GM10847 (cell line): ENCODE results near the gene ADGRG6.

ENCODE experiments used
- POLR2A ChIP-seq: IDR thresholded peaks from 2 replicates; pipeline ENCODE4 v1.6.1; 2011; ENCODE audit not compliant: insufficient read length; ENCODE audit errors: extremely low read depth

Gene ADGRG6

GRCh38 chr6:142387997-142388815 is 86.4 kb downstream of the ADGRG6 start:
- no peak for TF ChIP-seq POLR2A

DNA sequence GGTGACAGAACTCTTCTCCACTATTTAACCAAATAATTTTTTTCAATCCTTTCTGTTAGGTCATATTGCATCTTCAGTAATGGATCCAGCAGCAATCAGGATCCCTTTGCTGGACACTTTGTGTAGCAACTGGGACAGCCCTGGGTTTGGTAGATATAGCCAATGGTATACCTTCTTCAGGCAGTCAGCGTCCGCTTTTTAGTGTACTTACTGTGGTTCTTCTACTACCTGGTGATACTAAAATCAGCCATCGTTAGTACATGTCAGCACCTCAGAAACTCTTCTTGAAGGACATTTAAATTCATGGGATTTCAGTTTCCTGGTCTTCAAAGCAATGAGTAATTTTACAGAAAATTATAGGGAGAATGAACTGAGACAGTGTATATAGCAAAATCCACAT is 93.5 kb downstream of the ADGRG6 start:
- TF ChIP-seq POLR2A: no peak

DNA sequence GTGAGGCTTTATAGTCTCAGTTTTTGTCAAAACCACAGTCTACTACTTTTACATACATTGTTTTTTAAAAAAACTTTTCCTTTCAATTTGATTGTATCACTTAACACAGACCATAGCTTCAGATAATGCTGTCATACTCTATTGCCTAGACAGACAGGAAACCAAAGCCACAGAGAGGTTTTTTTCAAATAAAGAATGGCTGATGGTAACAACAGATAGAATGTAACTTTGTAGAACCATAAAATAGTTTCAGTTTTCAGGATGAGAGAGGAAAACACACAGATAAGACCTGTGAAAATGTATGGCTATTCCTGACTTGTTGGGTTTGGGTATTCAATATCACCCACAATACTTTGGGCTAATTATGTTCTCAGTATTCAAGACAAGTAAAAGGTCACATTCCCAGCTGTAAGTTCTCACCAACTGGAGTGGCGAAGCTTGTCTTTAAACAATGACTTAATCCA is 94.0 kb downstream of the ADGRG6 start:
- TF ChIP-seq POLR2A: no peak

DNA sequence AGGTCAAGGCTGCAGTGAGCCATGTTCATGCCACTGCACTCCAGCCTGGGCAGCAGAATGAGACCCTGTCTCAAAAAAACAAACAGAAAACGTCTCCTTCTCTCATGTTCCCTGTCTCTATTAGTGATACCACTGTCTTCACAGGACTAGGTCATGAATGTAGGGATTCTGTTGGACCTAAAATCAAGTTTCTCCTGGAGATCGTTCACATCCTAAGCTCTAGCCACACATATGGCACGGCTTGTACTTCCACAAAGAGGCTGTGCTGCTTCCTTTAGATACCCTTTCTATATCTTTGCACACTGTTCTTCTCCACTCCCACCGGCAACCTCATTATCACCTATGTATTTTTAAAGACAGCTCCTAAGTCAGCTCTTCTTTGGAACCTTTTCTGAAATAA is 96.5 kb downstream of the ADGRG6 start:
- TF ChIP-seq POLR2A: no peak

DNA sequence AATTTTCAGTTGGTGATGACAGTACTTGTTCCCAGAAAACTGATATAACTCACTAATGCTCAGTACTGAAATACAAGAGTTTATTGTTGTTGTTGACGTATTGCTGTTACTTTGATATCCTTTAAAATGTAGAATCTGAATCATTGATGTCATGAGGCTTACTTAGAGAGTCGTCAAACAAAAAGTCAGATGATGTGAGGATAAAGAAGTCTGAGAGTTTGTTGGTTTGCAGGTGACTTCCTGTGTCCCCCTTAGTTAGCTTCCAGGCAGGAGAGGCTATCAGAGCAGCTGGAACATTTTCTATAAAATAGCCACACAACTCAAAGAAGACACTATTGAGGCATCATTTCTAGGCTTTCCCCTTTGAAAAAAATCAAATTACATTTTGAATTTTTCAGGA is 97.9 kb downstream of the ADGRG6 start:
- no peak for TF ChIP-seq POLR2A

GRCh38 chr6:142400495-142400894 is 98.7 kb downstream of the ADGRG6 start:
- TF ChIP-seq POLR2A: no peak

GRCh38 chr6:142401838-142402237 is 100.0 kb downstream of the ADGRG6 start:
- TF ChIP-seq POLR2A: no peak

DNA sequence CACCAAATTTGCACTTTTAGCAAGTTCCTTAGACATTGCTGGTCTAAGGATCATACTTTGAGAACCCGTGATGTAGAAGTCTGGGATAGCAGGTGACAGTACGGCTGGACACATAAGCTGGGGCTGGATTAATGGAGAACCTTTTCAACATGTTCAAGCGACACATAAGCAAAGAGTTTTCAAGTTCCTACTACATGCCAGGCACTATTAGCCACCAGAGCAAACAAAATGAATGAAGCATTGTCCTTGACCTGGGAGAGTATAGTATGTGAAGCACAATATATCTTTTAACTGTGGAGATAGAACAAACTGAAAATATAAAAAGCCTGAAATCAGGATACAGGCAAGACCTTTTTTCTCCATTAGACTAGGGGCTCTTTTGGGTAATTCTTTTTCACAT is 102.9 kb downstream of the ADGRG6 start:
- TF ChIP-seq POLR2A: no peak

DNA sequence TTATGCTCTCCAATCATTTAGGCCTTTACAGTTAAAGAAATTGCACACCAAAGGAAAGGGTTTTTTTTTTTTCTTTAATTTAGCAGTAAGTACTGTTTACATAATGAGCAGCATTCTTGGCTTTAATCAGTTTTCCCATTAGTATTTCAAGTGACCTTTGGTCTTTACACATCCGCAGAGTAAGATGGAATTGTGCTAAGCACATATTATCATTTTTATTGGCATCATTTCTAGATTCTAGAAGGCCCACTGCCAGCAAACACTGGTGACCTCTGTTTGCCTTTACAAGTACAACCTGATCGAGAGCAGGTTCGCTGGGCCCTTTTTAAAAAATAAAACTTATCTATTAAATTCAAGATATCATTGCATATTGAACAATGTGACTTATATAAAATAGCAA is 104.3 kb downstream of the ADGRG6 start:
- TF ChIP-seq POLR2A: no peak

DNA sequence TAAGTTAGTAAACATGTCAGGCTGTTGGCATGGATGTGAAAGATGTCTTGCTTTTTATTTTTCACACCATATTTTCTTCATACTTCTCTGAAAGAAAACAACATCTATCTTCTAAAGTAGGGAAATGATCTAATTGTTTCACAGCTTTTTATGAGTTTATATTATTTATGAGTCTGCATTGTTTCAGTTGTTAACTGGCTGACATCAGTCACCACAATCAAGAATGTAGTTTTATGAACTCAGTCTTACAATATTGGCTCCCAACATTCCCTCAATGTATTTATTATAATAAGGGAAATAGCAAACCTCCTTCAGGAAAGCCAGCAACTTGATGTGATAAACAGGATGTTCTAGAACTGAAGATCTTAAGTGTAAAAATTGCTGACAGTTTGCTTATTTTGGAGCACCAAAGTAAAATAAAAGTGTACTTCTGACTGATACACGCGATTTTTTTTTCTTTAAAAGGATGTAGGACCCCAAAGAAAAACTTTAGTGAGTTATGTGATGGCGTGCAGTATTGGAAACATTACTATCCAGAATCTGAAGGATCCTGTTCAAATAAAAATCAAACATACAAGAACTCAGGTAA is 106.0 kb downstream of the ADGRG6 start:
- TF ChIP-seq POLR2A: no peak

DNA sequence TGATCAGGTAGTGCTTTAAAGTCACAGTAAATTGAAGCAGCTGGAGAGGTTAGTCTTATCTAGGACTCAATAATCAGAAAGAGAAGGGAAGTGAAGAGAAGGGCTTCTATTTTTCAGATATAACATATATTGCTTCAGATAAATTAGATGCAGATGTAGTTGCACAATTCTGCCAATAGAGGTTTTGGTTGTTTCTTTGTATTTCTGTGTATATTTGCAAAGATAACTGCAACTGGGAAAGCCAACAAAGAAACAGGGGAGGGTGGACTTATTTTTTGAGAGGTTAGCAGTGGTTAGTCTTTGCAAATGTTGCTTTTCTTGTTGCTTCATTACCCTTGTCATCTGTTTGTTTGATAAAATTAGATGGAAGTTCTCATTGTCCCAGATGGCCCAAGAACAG is 106.6 kb downstream of the ADGRG6 start:
- TF ChIP-seq POLR2A: no peak

DNA sequence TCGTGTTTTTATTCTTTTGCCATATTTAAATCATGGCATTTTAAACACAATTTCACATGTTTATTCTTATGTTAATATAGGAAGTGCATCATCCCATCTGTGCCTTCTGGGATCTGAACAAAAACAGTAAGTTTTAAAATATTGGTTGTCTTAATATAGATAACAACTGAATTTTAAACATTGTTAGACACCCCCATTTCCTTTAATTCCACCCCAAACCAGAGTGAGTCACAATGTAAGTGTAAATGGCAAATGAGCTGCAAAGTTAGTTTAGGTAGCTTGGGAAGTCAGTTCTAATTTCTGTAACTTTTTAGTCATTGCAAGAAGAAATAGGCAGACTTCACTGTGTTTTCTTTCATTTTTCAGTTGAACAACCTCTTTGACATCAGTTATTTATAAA is 108.0 kb downstream of the ADGRG6 start:
- no peak for TF ChIP-seq POLR2A

- no peak for TF ChIP-seq POLR2A
Observed at GRCh38 chr6:142411145-142411544, 109.3 kb downstream of the ADGRG6 start.

DNA sequence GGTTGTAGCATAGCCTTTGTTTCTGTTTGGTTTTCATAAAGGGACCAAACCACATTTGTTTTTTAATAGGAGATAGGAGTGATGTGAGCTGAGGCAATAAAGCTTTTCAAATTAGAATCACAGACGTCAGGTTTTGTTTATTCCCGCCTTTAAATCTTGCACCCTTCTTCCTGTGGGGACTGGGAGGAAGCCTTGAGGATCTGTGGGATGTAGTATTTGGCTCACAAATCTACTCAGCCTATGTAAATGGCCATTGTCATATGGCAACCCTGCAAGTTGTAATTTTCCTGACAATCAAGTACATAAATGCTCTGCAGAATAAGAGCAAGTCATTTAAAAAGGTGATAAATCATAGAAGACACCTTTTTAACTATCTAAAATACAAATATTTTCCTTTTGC is 110.4 kb downstream of the ADGRG6 start:
- no peak for TF ChIP-seq POLR2A

DNA sequence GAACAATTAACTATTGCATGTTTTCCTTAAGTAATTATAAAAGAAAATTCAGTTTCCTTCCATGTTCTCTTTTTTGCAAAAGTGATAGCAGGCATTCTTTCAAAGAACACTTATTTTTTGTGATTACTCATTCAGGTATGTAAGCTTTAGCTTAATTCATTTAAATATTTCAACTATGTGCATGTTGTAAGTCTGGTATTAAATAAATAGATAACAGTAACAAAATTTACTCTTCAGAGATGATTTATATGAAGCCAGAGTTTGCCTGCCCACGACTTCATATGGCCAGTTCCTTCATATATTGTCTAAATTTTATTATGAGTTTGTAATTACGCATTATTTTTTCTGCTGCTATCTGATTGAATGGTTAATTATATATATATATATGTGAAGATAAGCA is 110.9 kb downstream of the ADGRG6 start:
- TF ChIP-seq POLR2A: no peak

GRCh38 chr6:142413111-142413510 is 111.3 kb downstream of the ADGRG6 start:
- TF ChIP-seq POLR2A: no peak
